ENCODE measurements around the gene PLCB3.
"Not testable (repeated sequence)": the region's sequence is repeated elsewhere in the genome, so short reads cannot be mapped to it uniquely, and the experiment has no call there.

The PLCB3 gene

GRCh38 chr11:64237484-64237951 is 13.8 kb upstream of the PLCB3 start:
- DNase-seq = peak; percentile 80

GRCh38 chr11:64238076-64238475 is 13.3 kb upstream of the PLCB3 start:
- DNase-seq = no peak

DNA sequence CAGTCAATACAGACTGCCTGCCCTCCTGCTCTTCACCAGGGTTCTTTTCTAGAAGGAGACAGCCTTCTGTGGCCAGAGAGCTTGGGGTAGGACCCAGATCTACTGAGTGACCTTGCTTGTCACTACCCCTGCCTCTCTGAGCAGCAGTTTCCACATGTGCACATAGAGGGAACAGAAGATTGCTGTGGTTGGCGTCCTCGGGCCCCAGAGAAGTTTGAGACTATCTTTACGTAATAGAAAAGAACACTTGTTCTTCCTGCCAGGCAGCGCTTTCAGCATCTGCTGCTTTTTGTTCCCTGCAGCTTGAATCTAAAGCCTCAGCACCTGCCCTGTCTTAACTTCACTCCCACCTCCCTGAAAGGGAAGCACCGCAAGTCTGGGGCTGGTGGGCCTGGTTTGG is 12.3 kb upstream of the PLCB3 start:
- DNase-seq = no peak

- no peak for DNase-seq
These were observed 11.5 kb upstream of the PLCB3 start for GRCh38 chr11:64239662-64240434.

DNA sequence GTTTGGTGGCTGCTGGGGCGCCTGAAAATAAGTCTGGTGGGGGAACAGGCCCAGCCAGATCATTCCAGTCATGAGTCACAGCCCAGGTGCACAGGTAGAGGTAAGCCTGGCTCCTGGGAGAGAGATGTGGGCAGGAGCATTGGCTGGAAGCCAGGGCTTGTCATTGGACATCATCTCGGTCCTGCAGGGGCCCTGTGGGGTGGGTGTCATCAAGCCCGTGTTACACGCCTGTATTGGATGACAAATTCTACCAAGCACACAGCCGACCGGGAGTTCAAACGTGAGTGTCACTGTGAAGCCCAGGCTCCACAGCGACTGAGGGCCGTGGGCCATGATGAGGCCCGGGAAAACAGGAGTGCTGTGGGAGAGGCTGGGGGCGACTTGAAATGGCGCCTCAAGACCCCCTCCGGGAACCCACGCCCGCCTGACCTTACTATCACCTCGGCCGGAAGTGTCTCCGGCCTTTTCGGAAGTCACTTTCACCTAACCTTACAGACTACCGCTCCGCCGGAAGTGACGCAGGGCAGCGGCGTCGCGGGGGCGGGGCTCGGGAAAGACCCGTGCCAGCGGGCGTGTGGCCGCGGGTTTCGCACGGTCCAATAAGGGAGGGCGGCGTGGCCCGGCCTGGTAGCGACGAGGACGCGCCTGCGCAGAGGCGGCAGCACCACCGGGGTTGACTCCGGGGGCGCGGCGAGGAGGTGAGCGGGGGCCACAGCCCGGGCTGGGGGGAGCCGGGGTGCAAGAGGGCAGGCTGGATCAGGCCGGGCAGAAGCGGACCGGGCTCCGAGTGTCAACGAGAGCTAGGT is 10.7 kb upstream of the PLCB3 start, which contains the start of gene FKBP2:
TSS of gene FKBP2 (plus strand) at position 661 of the 806 bp plus-strand sequence. CDS start 1,293 bp downstream, outside the sequence.
- peak; percentile 76 for DNase-seq

DNA sequence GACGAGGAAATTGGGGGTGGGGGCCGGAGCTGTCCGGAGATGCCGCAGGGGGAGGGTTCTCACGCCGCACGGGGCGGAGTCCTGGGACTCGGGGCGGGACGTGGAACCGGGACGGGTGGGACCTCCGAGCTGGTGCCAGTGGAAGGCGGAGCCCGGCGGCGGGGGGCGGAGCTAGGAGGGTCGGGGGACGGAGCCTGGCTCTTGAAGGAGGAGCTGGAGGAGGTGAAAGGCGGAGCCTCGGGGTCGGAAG is 10.2 kb upstream of the PLCB3 start:
- DNase-seq = peak; percentile 96

GRCh38 chr11:64241491-64242374 is 9.6 kb upstream of the PLCB3 start:
- DNase-seq = peak; percentile 27

DNA sequence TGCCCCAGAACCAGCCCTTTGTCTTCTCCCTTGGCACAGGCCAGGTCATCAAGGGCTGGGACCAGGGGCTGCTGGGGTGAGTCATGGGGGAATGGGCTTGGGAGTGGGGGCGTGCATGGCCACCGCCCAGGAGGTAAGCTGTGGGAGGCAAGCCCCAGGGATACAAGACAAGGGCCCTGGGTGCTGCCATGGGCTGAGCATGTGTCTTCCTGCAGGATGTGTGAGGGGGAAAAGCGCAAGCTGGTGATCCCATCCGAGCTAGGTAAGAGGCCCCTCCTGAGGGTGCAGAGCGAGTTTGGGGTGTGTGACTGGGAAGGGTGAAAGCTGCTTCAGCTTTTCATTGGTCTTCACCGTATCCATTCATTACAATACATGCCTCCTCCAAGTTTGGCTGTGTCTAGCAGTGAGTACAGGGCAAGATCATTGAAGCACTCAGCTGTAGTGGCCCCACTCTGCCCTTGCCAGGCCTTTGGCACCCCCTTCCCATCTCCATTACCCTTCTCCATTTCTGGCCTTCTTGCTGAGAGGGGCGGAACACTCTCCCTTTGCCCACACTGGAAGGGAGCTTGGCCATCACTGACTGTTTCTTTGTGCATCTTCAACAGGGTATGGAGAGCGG is 8.0 kb upstream of the PLCB3 start:
- DNase-seq = no peak

DNA sequence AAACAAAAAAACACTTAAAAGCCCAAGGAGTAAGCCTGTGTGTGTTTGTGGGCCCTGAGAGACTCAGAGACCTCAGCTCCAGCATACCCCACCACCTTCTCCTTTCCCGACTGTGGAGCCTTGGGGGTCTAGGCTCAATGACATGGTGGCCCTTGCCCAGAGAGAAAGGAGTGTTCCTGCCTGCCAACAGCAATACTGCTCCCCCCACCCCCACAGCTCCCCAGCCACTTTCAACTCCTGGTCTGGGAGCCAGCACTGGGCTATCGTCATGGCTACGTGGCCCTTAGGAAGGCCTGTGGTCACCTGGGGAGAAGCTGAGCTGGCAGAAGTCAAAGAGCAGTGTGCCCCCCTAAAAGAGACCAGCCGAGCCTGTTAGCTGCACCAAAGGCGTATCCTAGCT is 7.2 kb upstream of the PLCB3 start:
- DNase-seq = no peak

DNA sequence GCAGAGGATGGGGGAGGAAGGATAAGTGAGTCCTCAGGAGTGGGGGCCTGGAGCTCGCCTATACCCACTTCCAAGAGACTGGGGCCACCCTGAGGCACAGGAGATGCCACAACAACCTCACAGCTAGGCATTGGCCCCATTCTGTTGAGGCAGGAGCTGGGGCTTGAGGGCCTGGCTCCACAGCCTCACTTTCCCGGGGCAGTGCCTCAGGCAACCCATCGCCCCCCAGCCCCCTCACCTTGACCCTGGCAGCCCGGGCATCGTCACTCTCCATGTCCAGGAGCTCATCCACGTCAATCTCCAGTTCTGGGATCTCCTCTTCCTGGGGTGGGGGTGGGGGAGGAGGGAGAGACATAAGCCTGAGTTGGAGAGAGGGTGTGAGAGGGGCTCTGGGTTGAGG is 6.4 kb upstream of the PLCB3 start:
- DNase-seq = no peak

DNA sequence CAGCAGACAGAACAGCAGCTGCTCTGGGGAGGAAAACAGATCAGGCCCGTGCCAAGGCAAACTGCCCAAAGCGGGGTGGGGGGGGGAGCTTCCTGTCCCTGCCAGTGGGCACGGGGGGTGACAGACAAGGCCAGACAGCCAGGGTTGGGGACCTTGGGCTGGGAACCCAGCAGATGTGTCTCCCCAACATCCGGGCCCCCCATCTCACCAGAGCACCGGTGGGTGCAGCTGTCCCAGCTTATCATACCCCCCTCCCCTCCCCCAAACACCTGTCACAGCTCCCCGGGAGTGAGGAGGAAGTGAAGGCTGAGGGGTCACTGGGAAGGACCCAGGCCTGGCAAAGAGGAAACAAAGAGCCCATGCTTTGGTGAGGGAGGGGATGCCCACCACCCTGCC is 5.9 kb upstream of the PLCB3 start:
- DNase-seq = no peak

DNA sequence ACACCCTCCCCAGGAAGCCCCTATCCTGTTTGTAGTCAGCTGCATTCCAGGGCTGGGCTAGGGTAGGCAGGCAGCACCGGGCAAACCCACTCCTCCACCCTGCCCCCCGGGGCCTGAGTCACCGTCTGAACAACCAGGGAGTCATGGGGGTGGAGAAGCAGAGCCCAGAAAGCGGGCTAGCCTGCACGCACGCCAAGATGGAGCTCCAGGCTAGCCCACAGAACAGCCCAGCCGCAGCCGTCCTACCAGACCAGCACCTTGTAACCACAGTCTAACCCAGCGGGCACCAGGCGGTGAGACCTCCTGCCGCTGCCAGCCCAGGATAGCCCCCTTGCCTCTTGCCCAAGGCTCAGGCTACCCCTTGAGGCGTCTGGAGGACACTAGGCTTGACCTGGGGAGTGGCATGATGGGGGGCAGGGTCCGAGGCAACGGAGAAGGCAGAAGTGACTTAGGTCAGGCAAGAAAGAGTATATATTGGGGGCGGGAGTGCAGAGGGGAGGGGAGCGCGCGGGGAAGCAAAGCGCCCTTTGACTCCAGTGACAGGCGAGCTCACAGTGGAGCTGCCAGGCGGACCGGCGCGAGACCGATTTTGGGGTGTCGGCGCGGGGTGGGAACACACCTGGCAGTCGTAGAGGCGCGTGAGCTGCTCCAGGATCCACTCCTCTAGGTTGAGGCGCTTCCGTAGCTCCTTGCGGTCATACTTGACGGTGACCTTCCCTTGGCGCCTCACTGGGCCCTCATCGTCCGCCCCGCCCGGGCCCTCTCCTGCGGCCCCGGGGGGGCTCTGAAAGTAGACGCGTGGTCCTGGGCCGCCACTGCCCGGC is 5.3 kb upstream of the PLCB3 start:
- no peak for DNase-seq

DNA sequence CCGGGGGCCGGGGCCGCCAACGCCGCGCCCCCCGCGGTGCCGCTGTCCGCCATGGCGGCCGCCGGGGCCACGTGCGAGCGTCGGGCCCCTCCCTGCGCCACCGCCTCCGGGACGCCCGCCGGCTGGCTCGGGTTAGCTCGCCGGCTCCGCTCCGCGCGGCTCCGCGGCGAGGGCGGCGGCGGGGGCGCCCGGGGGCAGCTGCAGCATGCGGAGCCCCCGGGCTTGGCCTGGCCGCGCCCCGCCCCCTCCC is 4.8 kb upstream of the PLCB3 start:
- DNase-seq = not testable (repeated sequence)

DNA sequence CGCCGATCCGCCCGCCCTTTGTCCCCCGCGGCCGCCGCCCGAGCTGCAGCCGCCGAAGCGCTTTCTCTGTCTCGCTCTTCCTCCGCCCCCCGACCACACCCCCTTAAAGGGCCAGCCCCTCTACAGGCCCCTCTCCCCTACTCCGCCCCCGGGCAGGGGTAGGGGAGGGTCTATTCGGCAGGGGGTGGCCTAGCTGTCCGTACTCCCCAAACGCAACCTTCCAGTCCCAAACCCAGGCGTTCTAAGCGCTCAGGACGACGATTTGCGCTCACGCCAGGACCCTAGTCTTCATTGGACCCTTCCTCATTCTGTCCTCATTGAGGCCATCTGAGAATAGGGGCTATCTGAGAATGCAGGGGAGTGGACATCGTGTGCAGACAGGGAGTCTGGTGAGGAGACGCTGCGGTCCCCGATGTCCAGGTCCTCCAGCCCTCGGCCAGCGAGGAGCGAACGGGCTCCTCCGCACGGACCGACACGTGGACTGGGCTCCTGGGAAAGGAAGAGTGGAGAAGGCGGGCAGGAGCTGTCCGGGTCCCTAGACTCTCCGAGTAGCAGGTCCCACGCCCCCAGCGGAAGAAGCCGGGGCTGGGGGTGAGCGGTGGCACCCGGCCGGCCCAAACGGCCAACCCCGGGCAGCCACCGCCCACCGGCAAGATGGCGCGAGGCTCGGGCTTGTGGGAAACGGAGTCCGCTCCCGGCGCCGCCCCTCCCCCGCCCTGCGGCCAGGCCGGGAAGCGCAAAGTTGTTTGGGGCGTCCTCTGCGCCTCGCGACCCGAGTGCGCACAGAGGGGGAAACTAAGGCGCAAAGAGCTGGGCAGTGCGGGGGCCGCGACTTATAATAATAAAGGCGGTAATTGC is 4.2 kb upstream of the PLCB3 start, which contains the start of gene PPP1R14B:
TSS of gene PPP1R14B (minus strand) at position 73 of the 858 bp plus-strand sequence. CDS start 270 bp downstream, outside the sequence.
- DNase-seq = peak; percentile 64

GRCh38 chr11:64247729-64248531 is 3.4 kb upstream of the PLCB3 start:
- DNase-seq = no peak

GRCh38 chr11:64248578-64248977 is 2.8 kb upstream of the PLCB3 start:
- no peak for DNase-seq

DNA sequence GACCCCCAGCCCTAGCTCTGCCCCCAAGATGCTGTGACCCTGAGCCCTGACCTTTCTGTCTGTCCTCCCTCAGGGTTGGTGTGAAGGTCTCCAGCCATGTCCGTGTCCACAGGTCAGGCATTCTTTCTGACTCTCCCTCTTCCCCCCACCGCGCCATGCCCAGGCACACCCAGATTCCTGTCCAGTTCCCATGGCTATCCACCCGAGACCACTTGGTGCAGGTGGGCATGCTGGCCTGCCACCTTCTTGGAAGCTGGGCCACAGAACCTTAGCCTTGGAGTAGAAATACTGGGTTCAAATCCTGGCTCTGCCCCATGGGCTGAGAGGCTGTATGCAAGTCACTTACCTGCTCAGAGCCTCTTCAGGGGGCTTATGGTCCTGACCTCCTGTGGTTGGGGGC is 2.3 kb upstream of the PLCB3 start:
- no peak for DNase-seq

DNA sequence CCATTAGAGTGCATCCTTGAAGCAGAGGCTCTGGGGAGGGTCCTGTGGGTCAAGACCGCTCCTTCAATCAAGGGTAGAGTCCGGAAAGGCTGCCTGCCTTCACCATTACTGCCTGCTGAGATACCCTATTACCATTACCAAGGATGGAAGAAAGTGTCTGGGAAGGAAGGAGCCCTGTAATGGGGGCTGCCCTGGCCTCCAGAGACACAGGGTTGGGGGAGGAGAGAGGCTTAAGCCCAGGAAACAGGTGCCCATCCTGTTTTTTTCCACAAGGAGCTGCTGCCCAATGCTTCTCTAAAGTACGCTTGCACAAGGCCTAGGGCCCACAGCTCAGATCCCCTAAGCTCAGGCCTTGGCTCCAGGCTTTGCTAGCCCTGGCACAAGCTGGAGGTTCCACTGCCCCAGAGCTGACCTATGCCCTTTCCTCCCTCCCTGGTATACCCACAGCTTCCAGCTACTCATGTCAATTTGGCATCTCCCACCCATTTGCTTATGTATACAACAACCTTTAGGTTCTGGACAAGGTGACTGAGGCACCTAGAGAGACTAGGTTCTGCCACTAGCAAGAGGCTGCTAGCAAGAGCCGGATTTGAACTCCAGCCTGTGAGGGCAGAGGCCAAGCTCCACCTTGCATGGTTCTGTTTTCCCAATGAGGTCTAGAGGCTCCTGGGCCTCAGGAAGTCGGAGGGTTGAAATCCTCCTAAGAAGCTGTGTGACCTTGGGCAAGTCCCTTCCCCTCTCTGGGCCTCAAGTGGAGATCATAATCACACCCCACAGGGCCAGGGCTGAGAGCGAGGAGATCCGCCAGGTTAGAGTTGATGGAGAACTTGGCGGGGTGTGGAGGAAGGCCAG is 1.5 kb upstream of the PLCB3 start:
- no peak for DNase-seq

GRCh38 chr11:64250415-64251015 is 815 bp upstream of the PLCB3 start:
- no peak for DNase-seq

Measured in NCI-H748 treated with DMSO at 0.1 percent for 48 hours (cell line).